HepG2 (cell line): ENCODE results near the gene SLC35B2. TPM values are rescaled to one million over a fixed set of nuclear protein-coding genes. Genes with fewer than 3 reads are reported as not detected.
A peak's percentile ranks its signal among the peaks of the same experiment; 100 is the strongest.

ENCODE experiments used
- FOXP1 ChIP-seq, 2 experiments: fragments of 450-650 bp in 1 of 2; IDR thresholded peaks; 2 replicates each; pipeline ENCODE4 v1.6.1; 2017 to 2018; ENCODE audit warnings: antibody characterized with exemption in 1 of 2
- HNRNPLL ChIP-seq: fragments of 200-400 bp; formaldehyde crosslinking; IDR thresholded peaks from 2 replicates; pipeline ENCODE4 v1.6.1; 2017; ENCODE audit warnings: mild to moderate bottlenecking, low read depth, low read length; ENCODE audit not compliant: poor library complexity, severe bottlenecking
- ISX ChIP-seq: sonication (generic); formaldehyde crosslinking; conservative IDR thresholded peaks from 2 replicates; pipeline ENCODE4 v1.5.0; 2020; ENCODE audit warnings: missing genetic modification reagents
- SALL2 ChIP-seq: sonication (generic); formaldehyde crosslinking; IDR thresholded peaks from 2 replicates; pipeline ENCODE4 v1.8.1; 2023; ENCODE audit warnings: mild to moderate bottlenecking, missing genetic modification reagents, inconsistent platforms
- TCF12 ChIP-seq, 2 experiments: fragments of 450-650 bp in 1 of 2; sonication (generic) in 1 of 2; formaldehyde crosslinking in 1 of 2; IDR thresholded peaks; 2 replicates each; pipeline versions ENCODE4 v1.6.1 to v1.8.0; 2017 to 2022; ENCODE audit warnings: antibody characterized with exemption in 1 of 2, mild to moderate bottlenecking in 1 of 2, missing genetic modification reagents in 1 of 2, moderate library complexity in 1 of 2
- TCF7L2 ChIP-seq: IDR thresholded peaks from 2 replicates; pipeline ENCODE4 v1.6.1; 2011; ENCODE audit warnings: mild to moderate bottlenecking, low read depth, low read length, moderate library complexity
- ZFAT ChIP-seq: sonication (generic); formaldehyde crosslinking; conservative IDR thresholded peaks from 2 replicates; pipeline ENCODE4 v1.8.1; 2023; ENCODE audit warnings: missing genetic modification reagents, inconsistent platforms
- ZFP62 ChIP-seq: sonication (generic); formaldehyde crosslinking; IDR thresholded peaks from 2 replicates; pipeline ENCODE4 v1.4.0; 2020; ENCODE audit warnings: missing genetic modification reagents
- ZNF337 ChIP-seq: sonication (generic); formaldehyde crosslinking; IDR thresholded peaks from 2 replicates; pipeline ENCODE4 v1.5.1; 2020; ENCODE audit warnings: missing genetic modification reagents, low read depth, mild to moderate bottlenecking, borderline replicate concordance
- ZNF547 ChIP-seq: sonication (generic); formaldehyde crosslinking; IDR thresholded peaks from 2 replicates; pipeline ENCODE4 v1.5.1; 2020; ENCODE audit warnings: mild to moderate bottlenecking, missing genetic modification reagents
- ZNF552 ChIP-seq: sonication (generic); formaldehyde crosslinking; IDR thresholded peaks from 2 replicates; pipeline ENCODE4 v1.9.0; 2022; ENCODE audit warnings: missing genetic modification reagents, mild to moderate bottlenecking, borderline replicate concordance
- ZNF746 ChIP-seq: sonication (generic); formaldehyde crosslinking; IDR thresholded peaks from 2 replicates; pipeline ENCODE4 v1.8.0; 2022; ENCODE audit warnings: mild to moderate bottlenecking, missing genetic modification reagents
- polyA plus RNA-seq, 8 experiments: library from polyadenylated mRNA; depleted of rRNA in 3 of 8; stranded (reverse) in 7 of 8; unstranded in 1 of 8; fragments of >200 nt; fragmentation: Illumina TruSeq in 4 of 8; extraction: Trizol in 4 of 8; gene quantifications; 2 replicates each; pipeline versions ENCODE4 v1.2.1 to v1.2.3, GENCODE V29; 2011 to 2016; ENCODE audit warnings: low read depth in 4 of 8, missing spikeins in 1 of 8, mixed read lengths in 1 of 8; ENCODE audit not compliant: insufficient read depth in 1 of 8
- total RNA-seq, 5 experiments: library from RNA; depleted of rRNA; stranded (reverse); fragments of >200 nt; fragmentation: Illumina TruSeq; extraction: Trizol; gene quantifications; 2 replicates each; pipeline ENCODE4 v1.2.3, GENCODE V29; 2016; ENCODE audit warnings: low read depth in 1 of 5
- TF ChIP-seq, protein P1 (sequence below), 2 experiments: sonication (generic) in 1 of 2; formaldehyde crosslinking in 1 of 2; IDR thresholded peaks; 2 replicates each; pipeline versions ENCODE4 v1.4.0 to v1.6.1; 2016 to 2020; ENCODE audit warnings: borderline replicate concordance in 1 of 2, low read depth in 1 of 2, mild to moderate bottlenecking in 1 of 2, missing genetic modification reagents in 1 of 2
- TF ChIP-seq, protein P2 (sequence below): sonication (generic); formaldehyde crosslinking; conservative IDR thresholded peaks from 2 replicates; pipeline ENCODE4 v1.4.0; 2020; ENCODE audit warnings: mild to moderate bottlenecking, missing genetic modification reagents, moderate library complexity
- TF ChIP-seq, protein P3 (sequence below): sonication (generic); formaldehyde crosslinking; IDR thresholded peaks from 2 replicates; pipeline ENCODE4 v1.4.0; 2020; ENCODE audit warnings: missing genetic modification reagents
- TF ChIP-seq, protein P4 (sequence below): sonication (generic); formaldehyde crosslinking; IDR thresholded peaks from 2 replicates; pipeline ENCODE4 v1.5.0; 2020; ENCODE audit warnings: mild to moderate bottlenecking, missing genetic modification reagents, borderline replicate concordance

SLC35B2 gene
- total and polyA plus RNA-seq, 2 of the 13 experiments (the other 11 are each of a cell fraction or from before 2014, with no cell fraction given): 61.1 to 148 TPM

DNA sequence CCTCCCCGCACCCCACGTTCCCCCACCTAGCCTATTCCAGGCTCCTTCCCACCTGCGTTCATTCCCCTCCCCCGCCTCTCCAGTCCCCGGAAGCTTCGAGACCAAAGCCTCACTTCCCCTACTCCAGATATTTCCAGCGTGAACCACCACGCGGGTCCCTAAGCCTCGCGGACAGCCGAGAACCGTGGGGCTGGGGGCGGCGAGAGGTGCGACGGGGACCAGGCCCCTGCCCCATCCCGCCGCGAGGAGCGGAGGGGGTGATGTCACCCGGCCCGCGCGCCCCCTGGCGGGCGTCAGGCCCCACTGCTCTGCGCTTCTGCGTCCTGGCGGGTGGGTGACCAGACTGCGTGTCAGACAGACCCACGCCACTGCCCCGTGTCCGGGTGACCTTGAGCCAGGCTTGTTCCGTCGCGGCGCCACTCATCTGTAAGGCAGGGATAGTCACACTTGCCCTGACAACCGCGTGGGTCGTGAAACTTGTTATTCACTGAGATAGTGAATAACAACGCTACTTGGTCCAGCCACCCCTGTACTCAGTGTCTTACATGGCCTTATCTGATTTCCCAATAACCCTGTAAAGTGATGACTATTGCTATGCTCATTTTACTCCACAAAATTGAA lies 19.4 kb downstream of the SLC35B2 start (continued):
- TF ChIP-seq, protein P1, sequence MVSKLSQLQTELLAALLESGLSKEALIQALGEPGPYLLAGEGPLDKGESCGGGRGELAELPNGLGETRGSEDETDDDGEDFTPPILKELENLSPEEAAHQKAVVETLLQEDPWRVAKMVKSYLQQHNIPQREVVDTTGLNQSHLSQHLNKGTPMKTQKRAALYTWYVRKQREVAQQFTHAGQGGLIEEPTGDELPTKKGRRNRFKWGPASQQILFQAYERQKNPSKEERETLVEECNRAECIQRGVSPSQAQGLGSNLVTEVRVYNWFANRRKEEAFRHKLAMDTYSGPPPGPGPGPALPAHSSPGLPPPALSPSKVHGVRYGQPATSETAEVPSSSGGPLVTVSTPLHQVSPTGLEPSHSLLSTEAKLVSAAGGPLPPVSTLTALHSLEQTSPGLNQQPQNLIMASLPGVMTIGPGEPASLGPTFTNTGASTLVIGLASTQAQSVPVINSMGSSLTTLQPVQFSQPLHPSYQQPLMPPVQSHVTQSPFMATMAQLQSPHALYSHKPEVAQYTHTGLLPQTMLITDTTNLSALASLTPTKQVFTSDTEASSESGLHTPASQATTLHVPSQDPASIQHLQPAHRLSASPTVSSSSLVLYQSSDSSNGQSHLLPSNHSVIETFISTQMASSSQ (IDR thresholded peaks at IDR 0.05; ENCODE audit: low read depth): no peak
- TF ChIP-seq, protein P1 (CRISPR knock-in tag; IDR thresholded peaks at IDR 0.05; ENCODE audit: borderline replicate concordance): 0 out of 2 replicates have a peak, but pooled peaks have one; percentile 6
- TF ChIP-seq ZNF337 (CRISPR knock-in tag) (no peak), ZNF552 (CRISPR knock-in tag) (no peak; the same call in 1 of the 2 replicates), ZFAT (CRISPR knock-in tag) (no peak), ZFP62 (CRISPR knock-in tag) (no peak), FOXP1 (IDR thresholded peaks at IDR 0.05) (no peak), FOXP1 (CRISPR knock-in tag; IDR thresholded peaks at IDR 0.05) (no peak), ZNF746 (CRISPR knock-in tag) (no peak; the same call in 1 of the 2 replicates), HNRNPLL (peak; percentile 69), TCF7L2 (no peak), ZNF547 (CRISPR knock-in tag) (peak; percentile 67; the same call in 1 of the 2 replicates), ISX (CRISPR knock-in tag) (no peak), SALL2 (CRISPR knock-in tag) (peak; percentile 94), TCF12 (IDR thresholded peaks at IDR 0.05) (no peak), TCF12 (CRISPR knock-in tag; IDR thresholded peaks at IDR 0.05) (no peak)
- TF ChIP-seq, protein P2, sequence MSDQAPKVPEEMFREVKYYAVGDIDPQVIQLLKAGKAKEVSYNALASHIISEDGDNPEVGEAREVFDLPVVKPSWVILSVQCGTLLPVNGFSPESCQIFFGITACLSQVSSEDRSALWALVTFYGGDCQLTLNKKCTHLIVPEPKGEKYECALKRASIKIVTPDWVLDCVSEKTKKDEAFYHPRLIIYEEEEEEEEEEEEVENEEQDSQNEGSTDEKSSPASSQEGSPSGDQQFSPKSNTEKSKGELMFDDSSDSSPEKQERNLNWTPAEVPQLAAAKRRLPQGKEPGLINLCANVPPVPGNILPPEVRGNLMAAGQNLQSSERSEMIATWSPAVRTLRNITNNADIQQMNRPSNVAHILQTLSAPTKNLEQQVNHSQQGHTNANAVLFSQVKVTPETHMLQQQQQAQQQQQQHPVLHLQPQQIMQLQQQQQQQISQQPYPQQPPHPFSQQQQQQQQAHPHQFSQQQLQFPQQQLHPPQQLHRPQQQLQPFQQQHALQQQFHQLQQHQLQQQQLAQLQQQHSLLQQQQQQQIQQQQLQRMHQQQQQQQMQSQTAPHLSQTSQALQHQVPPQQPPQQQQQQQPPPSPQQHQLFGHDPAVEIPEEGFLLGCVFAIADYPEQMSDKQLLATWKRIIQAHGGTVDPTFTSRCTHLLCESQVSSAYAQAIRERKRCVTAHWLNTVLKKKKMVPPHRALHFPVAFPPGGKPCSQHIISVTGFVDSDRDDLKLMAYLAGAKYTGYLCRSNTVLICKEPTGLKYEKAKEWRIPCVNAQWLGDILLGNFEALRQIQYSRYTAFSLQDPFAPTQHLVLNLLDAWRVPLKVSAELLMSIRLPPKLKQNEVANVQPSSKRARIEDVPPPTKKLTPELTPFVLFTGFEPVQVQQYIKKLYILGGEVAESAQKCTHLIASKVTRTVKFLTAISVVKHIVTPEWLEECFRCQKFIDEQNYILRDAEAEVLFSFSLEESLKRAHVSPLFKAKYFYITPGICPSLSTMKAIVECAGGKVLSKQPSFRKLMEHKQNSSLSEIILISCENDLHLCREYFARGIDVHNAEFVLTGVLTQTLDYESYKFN: 0 out of 2 replicates have a peak, but pooled peaks have one; percentile 36
- TF ChIP-seq, protein P3, sequence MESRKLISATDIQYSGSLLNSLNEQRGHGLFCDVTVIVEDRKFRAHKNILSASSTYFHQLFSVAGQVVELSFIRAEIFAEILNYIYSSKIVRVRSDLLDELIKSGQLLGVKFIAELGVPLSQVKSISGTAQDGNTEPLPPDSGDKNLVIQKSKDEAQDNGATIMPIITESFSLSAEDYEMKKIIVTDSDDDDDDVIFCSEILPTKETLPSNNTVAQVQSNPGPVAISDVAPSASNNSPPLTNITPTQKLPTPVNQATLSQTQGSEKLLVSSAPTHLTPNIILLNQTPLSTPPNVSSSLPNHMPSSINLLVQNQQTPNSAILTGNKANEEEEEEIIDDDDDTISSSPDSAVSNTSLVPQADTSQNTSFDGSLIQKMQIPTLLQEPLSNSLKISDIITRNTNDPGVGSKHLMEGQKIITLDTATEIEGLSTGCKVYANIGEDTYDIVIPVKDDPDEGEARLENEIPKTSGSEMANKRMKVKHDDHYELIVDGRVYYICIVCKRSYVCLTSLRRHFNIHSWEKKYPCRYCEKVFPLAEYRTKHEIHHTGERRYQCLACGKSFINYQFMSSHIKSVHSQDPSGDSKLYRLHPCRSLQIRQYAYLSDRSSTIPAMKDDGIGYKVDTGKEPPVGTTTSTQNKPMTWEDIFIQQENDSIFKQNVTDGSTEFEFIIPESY (CRISPR knock-in tag): peak; percentile 49
- TF ChIP-seq, protein P4, sequence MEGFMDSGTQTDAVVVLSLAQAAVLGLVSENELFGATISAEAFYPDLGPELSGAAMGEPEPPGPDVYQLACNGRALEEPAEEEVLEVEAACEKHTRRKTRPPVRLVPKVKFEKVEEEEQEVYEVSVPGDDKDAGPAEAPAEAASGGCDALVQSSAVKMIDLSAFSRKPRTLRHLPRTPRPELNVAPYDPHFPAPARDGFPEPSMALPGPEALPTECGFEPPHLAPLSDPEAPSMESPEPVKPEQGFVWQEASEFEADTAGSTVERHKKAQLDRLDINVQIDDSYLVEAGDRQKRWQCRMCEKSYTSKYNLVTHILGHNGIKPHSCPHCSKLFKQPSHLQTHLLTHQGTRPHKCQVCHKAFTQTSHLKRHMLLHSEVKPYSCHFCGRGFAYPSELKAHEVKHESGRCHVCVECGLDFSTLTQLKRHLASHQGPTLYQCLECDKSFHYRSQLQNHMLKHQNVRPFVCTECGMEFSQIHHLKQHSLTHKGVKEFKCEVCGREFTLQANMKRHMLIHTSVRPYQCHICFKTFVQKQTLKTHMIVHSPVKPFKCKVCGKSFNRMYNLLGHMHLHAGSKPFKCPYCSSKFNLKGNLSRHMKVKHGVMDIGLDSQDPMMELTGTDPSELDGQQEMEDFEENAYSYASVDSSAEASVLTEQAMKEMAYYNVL: no peak
